Subcutaneous abdominal adipose tissue (tissue), 5 donors: Measurements from ENCODE around the gene IGSF3.

Source experiments
- H3K27ac ChIP-seq: one replicate; pipeline ENCODE4 v1.7.0; 2013; ENCODE audit warnings: low read depth, mild to moderate bottlenecking, inconsistent platforms, low read length, moderate library complexity
- H3K27me3 ChIP-seq, 5 donors: one replicate each; pipeline ENCODE4 v1.7.0; 2013; ENCODE audit warnings: low read length in 5 of 5, inconsistent platforms in 1 of 5; ENCODE audit not compliant: control insufficient read depth in 5 of 5, insufficient read depth in 4 of 5
- H3K36me3 ChIP-seq, 5 donors: one replicate each; pipeline ENCODE4 v1.7.0; 2013; ENCODE audit warnings: low read length in 5 of 5; ENCODE audit not compliant: control insufficient read depth in 5 of 5, insufficient read depth in 5 of 5
- H3K4me1 ChIP-seq, 5 donors: one replicate each; pipeline ENCODE4 v1.7.0; 2013; ENCODE audit warnings: low read length in 5 of 5, mild to moderate bottlenecking in 3 of 5, moderate library complexity in 1 of 5; ENCODE audit not compliant: control insufficient read depth in 5 of 5, insufficient read depth in 5 of 5
- H3K4me3 ChIP-seq, 5 donors: one replicate each; pipeline ENCODE4 v1.7.0; 2013; ENCODE audit warnings: low read length in 5 of 5, low read depth in 1 of 5
- H3K9ac ChIP-seq, 5 donors: one replicate each; pipeline ENCODE4 v1.7.0; 2013; ENCODE audit warnings: low read length in 5 of 5, mild to moderate bottlenecking in 4 of 5, moderate library complexity in 3 of 5
- H3K9me3 ChIP-seq, 5 donors: one replicate each; pipeline ENCODE4 v1.7.0; 2013; ENCODE audit warnings: low read length in 5 of 5; ENCODE audit not compliant: control insufficient read depth in 5 of 5
- donor health status: healthy.
- donor health status: healthy.
- donor health status: healthy.
- donor health status: healthy.
- donor health status: healthy.

Gene IGSF3

GRCh38 chr1:116561563-116561962, 106.0 kb downstream of the IGSF3 start:
- Histone ChIP-seq H3K9ac (no peak overlapping the region), H3K4me3 (no peak overlapping the region), H3K4me1 (peaks cover 0 to 3% (median 0%) of the 10 kb centered on the region in 5 donors), H3K9me3 (no peaks in the 10 kb centered on the region), H3K27me3 (no peaks in the 10 kb centered on the region), H3K27ac (no peak overlapping the region), H3K36me3 (no peaks in the 10 kb centered on the region)

DNA sequence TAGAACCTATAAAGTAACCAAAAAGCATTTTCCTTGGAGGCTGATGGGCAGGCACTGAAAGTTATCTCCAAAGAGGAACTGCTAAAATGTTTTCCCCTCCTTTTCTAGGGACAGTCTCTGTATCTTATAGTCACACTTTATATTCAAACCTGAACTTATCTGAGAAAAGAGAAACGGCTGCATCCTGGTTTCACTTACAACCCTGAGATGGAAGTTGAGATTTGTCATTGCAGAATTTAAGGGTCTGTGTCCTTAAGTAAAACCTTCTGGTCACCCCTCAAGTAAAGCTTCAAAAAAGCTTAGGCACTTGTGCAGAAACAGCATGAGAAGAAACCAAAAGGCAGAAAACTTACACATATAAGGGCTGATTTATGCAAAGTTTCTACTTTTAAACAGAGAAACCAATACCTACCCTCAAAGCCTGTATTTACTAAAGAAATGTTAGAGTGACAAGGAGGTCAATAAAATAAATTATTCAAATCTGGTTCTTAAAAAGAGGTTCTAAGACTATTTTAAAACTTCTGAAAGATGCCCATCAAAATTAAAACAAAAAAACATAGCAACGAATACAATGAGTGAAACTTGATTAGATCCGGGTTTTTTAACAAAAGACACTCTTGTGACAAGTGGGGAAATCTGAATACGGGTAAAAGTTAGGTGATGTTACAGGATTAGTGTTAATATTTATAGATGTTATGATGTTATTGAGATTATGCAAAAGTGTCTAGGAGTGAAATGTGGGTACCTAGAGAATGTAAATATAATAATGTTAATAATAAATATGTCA, 106.6 kb downstream of the IGSF3 start:
- peaks cover 0 to 7% (median 3%) of the 10 kb centered on the region in 5 donors for H3K4me1 ChIP-seq
- H3K27ac ChIP-seq: no peak overlapping the region
- H3K4me3 ChIP-seq: no peak overlapping the region

GRCh38 chr1:116559304-116559761, 108.2 kb downstream of the IGSF3 start:
- Histone ChIP-seq H3K9me3 (no peaks in the 10 kb centered on the region), H3K4me1 (peaks cover 0 to 17% (median 14%) of the 10 kb centered on the region in 5 donors), H3K27ac (no peak overlapping the region), H3K36me3 (no peaks in the 10 kb centered on the region), H3K4me3 (no peak overlapping the region), H3K27me3 (no peaks in the 10 kb centered on the region), H3K9ac (no peak overlapping the region)

More for the DNA sequence above, 106.6 kb downstream of the IGSF3 start:
- H3K27me3 ChIP-seq: no peaks in the 10 kb centered on the region
- no peaks in the 10 kb centered on the region for H3K9me3 ChIP-seq
- no peaks in the 10 kb centered on the region for H3K36me3 ChIP-seq
- H3K9ac ChIP-seq: no peak overlapping the region

GRCh38 chr1:116558571-116558970, 109.0 kb downstream of the IGSF3 start:
- H3K9me3 ChIP-seq: no peaks in the 10 kb centered on the region
- no peaks in the 10 kb centered on the region for H3K27me3 ChIP-seq
- no peak overlapping the region for H3K9ac ChIP-seq
- H3K4me1 ChIP-seq: peaks cover 0 to 21% (median 16%) of the 10 kb centered on the region in 5 donors
- H3K36me3 ChIP-seq: no peaks in the 10 kb centered on the region
- H3K4me3 ChIP-seq: no peak overlapping the region
- no peak overlapping the region for H3K27ac ChIP-seq

DNA sequence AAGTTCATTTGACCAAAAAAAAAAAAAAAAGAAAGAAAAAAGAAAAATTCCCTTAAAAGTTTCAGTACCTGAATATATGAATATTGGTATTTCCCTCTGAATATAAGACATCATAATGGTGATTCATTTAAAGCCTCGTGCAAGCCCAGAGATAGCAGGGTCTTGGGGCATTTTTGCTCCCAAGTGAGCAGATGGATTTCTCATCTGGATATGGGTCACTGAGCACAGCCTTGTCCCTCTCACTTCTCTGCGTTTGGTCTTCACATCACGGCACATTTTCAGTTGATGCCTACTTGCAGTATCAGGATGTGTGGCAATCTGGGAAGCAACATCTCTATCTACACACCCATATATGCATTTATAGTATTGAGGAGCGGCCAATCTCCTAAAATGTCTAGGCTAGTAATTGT, 109.4 kb downstream of the IGSF3 start:
- Histone ChIP-seq H3K4me1 (peaks cover 0 to 22% (median 16%) of the 10 kb centered on the region in 5 donors), H3K9ac (no peak overlapping the region), H3K27me3 (no peaks in the 10 kb centered on the region), H3K27ac (no peak overlapping the region), H3K4me3 (no peak overlapping the region), H3K9me3 (no peaks in the 10 kb centered on the region), H3K36me3 (no peaks in the 10 kb centered on the region)

GRCh38 chr1:116557323-116557878, 110.1 kb downstream of the IGSF3 start:
- Histone ChIP-seq H3K36me3 (no peaks in the 10 kb centered on the region), H3K9ac (no peak overlapping the region), H3K9me3 (no peaks in the 10 kb centered on the region), H3K4me1 (peaks cover 0 to 22% (median 16%) of the 10 kb centered on the region in 5 donors), H3K27ac (peak overlapping the region; percentile 38), H3K27me3 (no peaks in the 10 kb centered on the region), H3K4me3 (no peak overlapping the region)

GRCh38 chr1:116556289-116557006, 111.1 kb downstream of the IGSF3 start:
- no peaks in the 10 kb centered on the region for H3K9me3 ChIP-seq
- H3K9ac ChIP-seq: no peak overlapping the region
- H3K27ac ChIP-seq: peak overlapping the region; percentile 38
- H3K36me3 ChIP-seq: no peaks in the 10 kb centered on the region
- H3K4me3 ChIP-seq: no peak overlapping the region
- H3K4me1 ChIP-seq: peaks cover 0 to 22% (median 16%) of the 10 kb centered on the region in 5 donors
- no peaks in the 10 kb centered on the region for H3K27me3 ChIP-seq

GRCh38 chr1:116554924-116555323, 112.6 kb downstream of the IGSF3 start:
- peak overlapping the region; percentile 57 for H3K27ac ChIP-seq
- no peaks in the 10 kb centered on the region for H3K27me3 ChIP-seq
- peaks cover 0 to 22% (median 16%) of the 10 kb centered on the region in 5 donors for H3K4me1 ChIP-seq

DNA sequence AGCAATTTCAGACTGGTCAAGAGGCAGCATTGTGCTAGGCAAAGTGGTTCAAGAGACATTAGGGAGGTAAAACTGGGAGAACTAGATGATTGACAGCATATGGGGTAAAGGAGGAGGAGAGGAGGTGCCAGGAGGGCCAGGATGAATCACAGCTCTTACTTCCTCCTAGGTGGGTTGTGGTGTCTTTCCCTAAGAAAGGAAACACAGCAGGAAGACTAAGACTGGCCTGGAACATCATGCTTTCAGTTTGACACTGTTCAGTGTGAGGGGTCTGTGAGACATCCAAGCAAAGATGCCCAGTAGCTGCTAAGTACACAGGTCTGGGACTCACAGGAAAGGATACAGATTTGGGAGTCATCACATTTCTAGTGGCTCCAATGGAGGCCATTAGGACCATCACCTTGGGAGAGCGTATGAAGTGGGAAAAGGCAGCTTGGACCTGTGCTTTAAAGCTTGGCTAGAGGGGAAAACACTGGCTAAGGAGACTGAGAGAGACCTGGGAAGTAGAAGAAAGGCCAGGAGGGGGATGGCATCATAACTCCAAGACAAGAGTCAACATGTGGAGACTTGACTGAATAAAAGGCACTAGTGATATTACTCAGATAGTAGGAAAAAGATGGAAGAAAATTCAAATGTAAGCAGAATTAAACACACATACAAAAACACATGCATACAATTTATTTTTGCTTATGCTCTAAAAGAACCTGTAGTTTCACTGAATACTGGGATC, 114.0 kb downstream of the IGSF3 start:
- Histone ChIP-seq H3K9me3 (no peaks in the 10 kb centered on the region), H3K4me1 (peaks cover 0 to 22% (median 16%) of the 10 kb centered on the region in 5 donors), H3K27me3 (no peaks in the 10 kb centered on the region), H3K9ac (no peak overlapping the region), H3K4me3 (no peak overlapping the region), H3K27ac (no peak overlapping the region), H3K36me3 (no peaks in the 10 kb centered on the region)

More at GRCh38 chr1:116554924-116555323, 112.6 kb downstream of the IGSF3 start:
- H3K9ac ChIP-seq: no peak overlapping the region
- H3K9me3 ChIP-seq: no peaks in the 10 kb centered on the region
- no peak overlapping the region for H3K4me3 ChIP-seq
- H3K36me3 ChIP-seq: no peaks in the 10 kb centered on the region
